ENCODE data around the gene DKK2.

- TF ChIP-seq CTCF (IDR thresholded peaks at IDR 0.05), result no peak
- TF ChIP-seq POLR2A (IDR thresholded peaks at IDR 0.05), result no peak
These were observed 26.7 kb downstream of the DKK2 start for GRCh38 chr4:107009196-107009968.
